Lower leg skin (tissue), 3 donors: ENCODE measurements around the gene NOTCH3.

Source experiments
- CTCF ChIP-seq, 3 donors: fragments of 450-650 bp; IDR thresholded peaks; one replicate each; pipeline ENCODE4 v1.5.1; 2016; ENCODE audit warnings: antibody characterized with exemption in 3 of 3, mild to moderate bottlenecking in 3 of 3, moderate library complexity in 2 of 3
- POLR2A ChIP-seq, 2 donors: fragments of 450-650 bp; IDR thresholded peaks; one replicate each; pipeline ENCODE4 v1.6.1; 2016 to 2017; ENCODE audit warnings: antibody characterized with exemption in 2 of 2, mild to moderate bottlenecking in 1 of 2, moderate library complexity in 1 of 2

- TF ChIP-seq CTCF (IDR thresholded peaks at IDR 0.05) (no peak), POLR2A (IDR thresholded peaks at IDR 0.05) (no peak)
These were observed 80.4 kb downstream of the NOTCH3 start for GRCh38 chr19:15120135-15121026.
